Stomach (tissue), 9 donors: Measurements from ENCODE around the gene HTR1D. TPM values are rescaled to one million over a fixed set of nuclear protein-coding genes. Genes with fewer than 3 reads are reported as not detected.
"Not testable (repeated sequence)": the region's sequence is repeated elsewhere in the genome, so short reads cannot be mapped to it uniquely, and the experiment has no call there.

Source experiments
- DNase-seq, 2 donors: peaks; one replicate each; pipeline versions ENCODE4 v3.0.0 to v3.0.0-alpha.2; 2013 to 2019
- H3K27ac ChIP-seq, 5 donors: fragments of 200-600 bp in 4 of 5; sonication (generic) in 4 of 5; one replicate each; pipeline ENCODE4 v1.5.1; 2013 to 2019; ENCODE audit warnings: mild to moderate bottlenecking in 1 of 5, moderate library complexity in 1 of 5
- H3K27me3 ChIP-seq, 3 donors: fragments of 200-600 bp; sonication (generic); one replicate each; pipeline ENCODE4 v1.5.1; 2017 to 2019; ENCODE audit warnings: mixed run types in 1 of 3
- H3K36me3 ChIP-seq, 4 donors: fragments of 200-600 bp; sonication (generic); 1 replicate in 3 of 4; 2 replicates in 1 of 4; pipeline ENCODE4 v1.5.1; 2016 to 2019
- H3K4me1 ChIP-seq, 4 donors: fragments of 200-600 bp; sonication (generic); one replicate each; pipeline ENCODE4 v1.5.1; 2016 to 2019
- H3K4me3 ChIP-seq, 4 donors: fragments of 200-600 bp; sonication (generic) in 3 of 4; one replicate each; pipeline ENCODE4 v1.5.1; 2016 to 2019; ENCODE audit warnings: mild to moderate bottlenecking in 1 of 4
- H3K9me3 ChIP-seq, 4 donors: fragments of 200-600 bp; sonication (generic); one replicate each; pipeline ENCODE4 v1.5.1; 2016 to 2019
- EP300 ChIP-seq: sonication (generic); formaldehyde crosslinking; IDR thresholded peaks from one replicate; pipeline ENCODE4 v1.6.1; 2017; ENCODE audit warnings: antibody characterized with exemption
- POLR2A ChIP-seq, 4 donors: fragments of 450-650 bp; IDR thresholded peaks; one replicate each; pipeline ENCODE4 v1.6.1; 2016; ENCODE audit warnings: antibody characterized with exemption in 4 of 4, control low read depth in 2 of 4, mild to moderate bottlenecking in 1 of 4, moderate library complexity in 1 of 4
- POLR2AphosphoS5 ChIP-seq, 3 donors: sonication (generic); formaldehyde crosslinking; IDR thresholded peaks; one replicate each; pipeline ENCODE4 v1.6.1; 2016; ENCODE audit warnings: antibody characterized with exemption in 3 of 3
- WGBS, 5 donors: extraction: QIAGEN DNeasy Blood & Tissue Kit in 3 of 5; methylation state at CpG; one replicate each; pipeline versions ENCODE4 v1.1.5 to v1.1.7; 2013 to 2018; 5-methylcytosine and 5-hydroxymethylcytosine counted together
- intact Hi-C: fragments of 100-400 bp; cut with DNase I; formaldehyde crosslinking; loops from one replicate; pipeline ENCODE4 v1.15.1; 2023; ENCODE audit warnings: low total_unique reads
- polyA plus RNA-seq, 3 donors: library from polyadenylated mRNA; stranded (reverse); fragments of 200-250 nt; gene quantifications; one replicate each; pipeline ENCODE4 v1.2.3, GENCODE V29; 2013
- total RNA-seq, 5 donors: library from RNA; depleted of rRNA; stranded (reverse); fragments of >200 nt; gene quantifications; one replicate each; pipeline versions ENCODE4 v1.1.0 to v1.2.3, GENCODE V29; 2014 to 2016
- TF ChIP-seq, protein P1 (sequence below), 7 experiments: fragments of 450-650 bp in 4 of 7; fragments of 200-600 bp in 3 of 7; sonication (generic) in 3 of 7; IDR thresholded peaks; one replicate each; pipeline ENCODE4 v1.5.1; 2016 to 2019; ENCODE audit warnings: antibody characterized with exemption in 7 of 7, control low read depth in 2 of 7, mild to moderate bottlenecking in 1 of 7
- donor health status: healthy with polysubstance abuse.
- donor health status: Bipolar disorder and iron deficiency.
- donor health status: healthy.

The HTR1D gene
- total and polyA plus RNA-seq, 8 donors: 0.19 to 0.58 TPM; not detected in 6

DNA sequence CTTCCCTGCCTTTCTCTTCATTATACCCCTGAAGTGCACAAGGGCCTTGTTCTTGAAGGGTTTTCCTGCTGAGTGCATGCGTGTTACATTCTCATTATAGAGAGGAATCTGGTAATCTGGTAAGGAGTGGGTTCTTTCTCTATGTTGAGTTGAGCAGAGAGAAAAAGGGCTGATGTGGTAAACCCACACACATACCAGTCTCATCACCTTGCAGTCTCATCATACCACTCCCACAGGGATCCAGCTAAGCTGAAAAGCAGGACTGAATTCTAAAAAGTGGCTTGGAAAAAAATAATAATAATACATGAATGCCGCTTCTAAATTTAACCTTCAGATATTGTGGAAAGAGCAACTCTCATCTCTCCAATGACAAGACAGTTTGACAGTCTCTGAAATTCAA is 10.5 kb upstream of the HTR1D start:
- TF ChIP-seq POLR2A (IDR thresholded peaks at IDR 0.05) (no peak), EP300 (no peak), POLR2AphosphoS5 (IDR thresholded peaks at IDR 0.05) (no peak)
- TF ChIP-seq, protein P1, sequence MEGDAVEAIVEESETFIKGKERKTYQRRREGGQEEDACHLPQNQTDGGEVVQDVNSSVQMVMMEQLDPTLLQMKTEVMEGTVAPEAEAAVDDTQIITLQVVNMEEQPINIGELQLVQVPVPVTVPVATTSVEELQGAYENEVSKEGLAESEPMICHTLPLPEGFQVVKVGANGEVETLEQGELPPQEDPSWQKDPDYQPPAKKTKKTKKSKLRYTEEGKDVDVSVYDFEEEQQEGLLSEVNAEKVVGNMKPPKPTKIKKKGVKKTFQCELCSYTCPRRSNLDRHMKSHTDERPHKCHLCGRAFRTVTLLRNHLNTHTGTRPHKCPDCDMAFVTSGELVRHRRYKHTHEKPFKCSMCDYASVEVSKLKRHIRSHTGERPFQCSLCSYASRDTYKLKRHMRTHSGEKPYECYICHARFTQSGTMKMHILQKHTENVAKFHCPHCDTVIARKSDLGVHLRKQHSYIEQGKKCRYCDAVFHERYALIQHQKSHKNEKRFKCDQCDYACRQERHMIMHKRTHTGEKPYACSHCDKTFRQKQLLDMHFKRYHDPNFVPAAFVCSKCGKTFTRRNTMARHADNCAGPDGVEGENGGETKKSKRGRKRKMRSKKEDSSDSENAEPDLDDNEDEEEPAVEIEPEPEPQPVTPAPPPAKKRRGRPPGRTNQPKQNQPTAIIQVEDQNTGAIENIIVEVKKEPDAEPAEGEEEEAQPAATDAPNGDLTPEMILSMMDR (IDR thresholded peaks at IDR 0.05): no peak
- intact Hi-C loops: no loop called here
- Histone ChIP-seq H3K4me1 (no peaks in the 10 kb centered on the region), H3K36me3 (no peaks in the 10 kb centered on the region), H3K27me3 (peaks cover 0 to 14% (median 0%) of the 10 kb centered on the region in 3 donors), H3K27ac (no peak overlapping the region), H3K4me3 (no peak overlapping the region), H3K9me3 (peaks cover 0 to 7% (median 0%) of the 10 kb centered on the region in 4 donors)
- no peak for DNase-seq
- WGBS, 5 donors: 89 to 94% (median 92%) methylated on average over 2 of the region's 2 CpGs

DNA sequence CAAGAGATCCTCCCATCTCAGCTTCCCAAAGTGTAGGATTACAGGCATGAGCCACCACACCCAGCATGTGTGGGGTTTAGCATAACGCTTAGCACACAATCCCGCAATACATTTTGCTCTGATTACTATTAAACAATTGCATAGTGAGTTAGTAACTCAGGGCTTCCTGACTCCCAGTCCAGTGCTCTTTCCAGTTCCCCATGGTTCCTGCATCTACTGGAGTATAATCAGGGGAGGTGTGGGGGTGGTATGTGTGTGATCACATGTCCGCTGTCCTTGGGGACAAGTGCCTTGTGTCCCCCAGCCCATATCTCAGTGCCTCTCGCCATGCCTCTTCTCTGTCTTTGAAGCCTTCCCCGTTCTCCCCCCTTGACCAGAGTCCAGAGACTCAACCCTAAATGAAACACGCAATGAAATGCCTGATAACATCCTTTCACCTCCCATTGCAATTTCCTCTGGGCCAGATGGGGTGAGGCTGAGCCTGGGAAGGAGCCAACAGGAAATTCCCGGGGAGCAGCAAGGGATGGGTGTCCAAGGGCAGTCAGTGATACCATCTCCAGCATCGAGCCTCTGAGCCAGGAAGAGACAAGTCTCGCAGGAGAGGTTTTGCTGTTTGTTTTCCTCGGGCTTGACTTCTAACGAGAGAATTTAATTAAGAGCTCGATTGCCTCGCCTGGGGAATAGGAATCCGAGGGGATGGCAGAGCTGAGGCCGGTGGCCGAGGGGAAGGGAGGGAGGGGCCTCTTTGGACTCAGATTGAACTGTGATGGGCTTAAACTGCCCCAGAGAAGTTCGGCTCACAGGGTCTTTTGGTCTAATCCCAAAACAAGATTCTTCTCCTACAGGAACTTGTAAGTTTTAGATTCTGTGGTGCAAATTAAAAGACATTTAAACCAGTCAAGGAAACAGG is 7.7 kb upstream of the HTR1D start:
- 30 to 36% (median 34%) methylated on average over 16 to 17 of the region's 17 CpGs for WGBS, 5 donors
- Histone ChIP-seq H3K4me3 (no peak overlapping the region), H3K27me3 (peaks cover 0 to 20% (median 4%) of the 10 kb centered on the region in 3 donors), H3K4me1 (no peaks in the 10 kb centered on the region), H3K36me3 (no peaks in the 10 kb centered on the region), H3K27ac (no peak overlapping the region), H3K9me3 (peaks cover 0 to 7% (median 0%) of the 10 kb centered on the region in 4 donors)
- DNase-seq: peak in 1 of 2 donors; percentile 40
- intact Hi-C loops: no loop called here
- TF ChIP-seq POLR2AphosphoS5 (IDR thresholded peaks at IDR 0.05): peak in 1 of 3 donors; percentile 6
- TF ChIP-seq, protein P1 (IDR thresholded peaks at IDR 0.05): no peak

DNA sequence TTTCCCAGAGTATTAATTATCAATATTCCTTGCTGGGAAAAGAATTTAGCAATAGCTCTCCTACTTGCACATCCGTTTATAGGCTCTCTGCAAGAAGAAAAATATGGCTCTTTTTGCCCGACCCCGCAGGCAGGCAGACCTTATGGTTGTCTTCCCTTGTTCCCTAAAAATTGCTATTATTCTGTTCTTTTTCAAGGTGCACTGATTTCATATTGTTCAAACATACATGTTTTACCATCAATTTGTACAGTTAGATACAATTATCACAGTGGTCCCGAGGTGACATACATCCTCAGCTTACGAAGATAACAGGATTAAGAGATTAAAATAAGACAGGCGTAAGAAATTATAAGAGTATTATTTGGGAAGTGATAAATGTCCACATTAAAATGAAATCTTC is 6.7 kb upstream of the HTR1D start:
- intact Hi-C loops, DNase-seq, H3K4me3 ChIP-seq, H3K27ac ChIP-seq, H3K9me3 ChIP-seq, H3K4me1 ChIP-seq, H3K36me3 ChIP-seq: not testable (repeated sequence)
- WGBS, 5 donors: 76 to 85% (median 79%) methylated on average over 6 of the region's 6 CpGs
- peaks cover 0 to 30% (median 4%) of the 10 kb centered on the region in 3 donors for H3K27me3 ChIP-seq

DNA sequence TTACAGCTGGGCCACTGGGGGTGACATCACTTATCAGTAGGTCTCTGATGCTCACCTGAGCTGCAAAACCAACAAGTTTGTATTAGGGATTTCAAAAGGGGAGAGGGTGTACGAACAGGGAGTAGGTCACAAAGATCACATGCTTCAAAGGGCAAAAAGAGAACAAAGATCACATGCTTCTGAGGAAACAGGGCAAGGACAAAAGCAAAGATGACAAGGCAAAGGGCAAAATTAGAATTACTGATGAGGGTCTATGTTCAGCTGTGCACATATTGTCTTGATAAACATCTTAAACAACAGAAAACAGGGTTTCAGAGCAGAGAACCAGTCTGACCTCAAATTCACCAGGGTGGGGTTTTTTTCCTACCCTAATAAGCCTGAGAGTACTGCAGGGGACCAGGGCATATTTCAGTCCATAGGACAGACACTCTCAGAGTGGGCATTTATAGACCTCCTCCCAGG is 6.2 kb upstream of the HTR1D start:
- H3K27ac ChIP-seq, H3K4me3 ChIP-seq, H3K9me3 ChIP-seq, H3K4me1 ChIP-seq, H3K36me3 ChIP-seq, intact Hi-C loops, DNase-seq: not testable (repeated sequence)
- WGBS, 5 donors: 23 to 58% (median 42%) methylated on average over 1 of the region's 1 CpG
- H3K27me3 ChIP-seq: peaks cover 0 to 34% (median 7%) of the 10 kb centered on the region in 3 donors

DNA sequence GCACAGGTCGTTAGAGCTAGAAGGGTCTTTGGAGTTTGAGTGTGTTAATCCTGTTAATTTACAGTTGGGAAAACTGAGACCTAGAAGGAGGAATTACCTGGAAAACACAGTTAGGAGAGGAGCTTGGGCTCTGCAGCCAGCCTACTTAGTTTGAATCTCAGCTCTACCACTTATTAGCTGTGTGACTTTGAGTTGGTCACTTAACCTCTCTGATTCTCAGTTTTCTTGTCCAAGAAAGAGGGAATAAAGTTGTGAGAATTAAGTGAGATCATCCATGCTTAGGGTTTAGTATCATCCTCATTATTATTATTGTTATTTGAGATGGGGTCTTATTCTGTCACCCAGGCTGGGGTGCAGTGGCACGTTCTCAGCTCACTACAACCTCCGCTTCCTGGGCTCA is 5.4 kb upstream of the HTR1D start:
- TF ChIP-seq, protein P1 (IDR thresholded peaks at IDR 0.05): no peak
- TF ChIP-seq POLR2AphosphoS5 (IDR thresholded peaks at IDR 0.05) (no peak), POLR2A (IDR thresholded peaks at IDR 0.05) (no peak), EP300 (no peak)
- intact Hi-C loops: no loop called here
- DNase-seq: no peak

More for the DNA sequence above, 5.4 kb upstream of the HTR1D start:
- 81 to 88% (median 84%) methylated on average over 3 of the region's 3 CpGs for WGBS, 5 donors
- Histone ChIP-seq H3K4me3 (no peak overlapping the region), H3K27me3 (peaks cover 0 to 42% (median 14%) of the 10 kb centered on the region in 3 donors), H3K36me3 (no peaks in the 10 kb centered on the region), H3K9me3 (peaks cover 0 to 7% (median 0%) of the 10 kb centered on the region in 4 donors), H3K27ac (no peak overlapping the region), H3K4me1 (peaks cover 0 to 2% (median under 1%) of the 10 kb centered on the region in 4 donors)
